ENCODE measurements around the gene PCLAF. TPM values are rescaled to one million over a fixed set of nuclear protein-coding genes. Genes with fewer than 3 reads are reported as not detected.

PCLAF gene
- total and polyA plus RNA-seq, 2 donors (not counting 1 experiment from before 2014, with no cell fraction given), result 0.42 to 0.92 TPM

DNA sequence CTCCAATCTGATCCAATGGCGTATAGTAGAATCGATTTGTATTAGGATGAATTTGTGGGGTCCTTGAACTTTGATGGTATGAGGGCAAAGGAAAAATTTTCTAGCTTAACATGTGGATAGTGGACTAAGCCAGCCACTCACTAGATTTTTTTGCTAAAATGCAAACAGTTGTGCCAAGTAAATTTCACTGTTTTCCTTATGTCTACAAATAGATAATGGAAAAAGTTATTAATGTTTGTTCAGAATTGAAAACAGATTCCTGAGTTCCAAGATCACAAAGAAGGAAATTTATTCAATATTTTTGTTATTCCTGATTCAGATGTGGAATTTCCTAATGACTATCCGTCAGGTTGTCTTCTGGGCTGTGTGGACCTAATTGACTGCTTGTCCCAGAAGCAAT lies 44.0 kb upstream of the PCLAF start:
- Histone ChIP-seq H4K20me1 (ENCODE audit: control insufficient read depth, insufficient read depth, low read length, poor library complexity, severe bottlenecking) (no peaks in the 10 kb centered on the region), H3K36me3 (replicated peaks in 1 of 2; ENCODE audit: control extremely low read depth in 1 of 2, control insufficient read depth in 1 of 2, extremely low read depth in 1 of 2, insufficient read depth in 2 of 2, low read length in 1 of 2) (peaks cover 15 to 56% of the 10 kb centered on the region in 2 experiments), H3K4me2 (replicated peaks; ENCODE audit: low read depth, low read length, poor library complexity, severe bottlenecking) (no peak overlapping the region), H2AFZ (ENCODE audit: insufficient read depth, low read depth, low read length, poor library complexity, severe bottlenecking) (no peak overlapping the region), H3K27ac (ENCODE audit: low read length in 2 of 2) (no peak overlapping the region), H3K4me3 (ENCODE audit: control extremely low read depth in 1 of 5, extremely low read depth in 1 of 5, insufficient read depth in 1 of 5, low read depth in 2 of 5, low read length in 4 of 5) (no peak overlapping the region), H3K4me1 (ENCODE audit: control insufficient read depth in 2 of 2, insufficient read depth in 2 of 2, low read length in 2 of 2) (no peaks in the 10 kb centered on the region), H3K9me3 (ENCODE audit: control extremely low read depth in 1 of 3, control insufficient read depth in 2 of 3, insufficient read depth in 1 of 3, low read length in 2 of 3) (no peaks in the 10 kb centered on the region), H3K79me2 (ENCODE audit: control insufficient read depth, insufficient read depth, low read length) (no peaks in the 10 kb centered on the region), H3K27me3 (replicated peaks in 1 of 4; ENCODE audit: control extremely low read depth in 1 of 4, control insufficient read depth in 3 of 4, insufficient read depth in 4 of 4, low read length in 3 of 4) (no peaks in the 10 kb centered on the region), H3K9ac (ENCODE audit: low read length) (no peak overlapping the region)
- no peak for ATAC-seq (ENCODE audit: low read depth)
- no CpG with 5 or more reads among the region's 3 CpGs for WGBS (ENCODE audit: insufficient coverage)
- DNase-seq, result no peak
- Mint-ChIP-seq H3K9me3 (ENCODE audit: insufficient read depth) (no peaks in the 10 kb centered on the region), H3K4me1 (peaks cover 9% of the 10 kb centered on the region), H3K27me3 (no peaks in the 10 kb centered on the region), H3K27ac (peak overlapping the region; percentile 41), H3K4me3 (no peak overlapping the region)
- TF ChIP-seq, protein P1, sequence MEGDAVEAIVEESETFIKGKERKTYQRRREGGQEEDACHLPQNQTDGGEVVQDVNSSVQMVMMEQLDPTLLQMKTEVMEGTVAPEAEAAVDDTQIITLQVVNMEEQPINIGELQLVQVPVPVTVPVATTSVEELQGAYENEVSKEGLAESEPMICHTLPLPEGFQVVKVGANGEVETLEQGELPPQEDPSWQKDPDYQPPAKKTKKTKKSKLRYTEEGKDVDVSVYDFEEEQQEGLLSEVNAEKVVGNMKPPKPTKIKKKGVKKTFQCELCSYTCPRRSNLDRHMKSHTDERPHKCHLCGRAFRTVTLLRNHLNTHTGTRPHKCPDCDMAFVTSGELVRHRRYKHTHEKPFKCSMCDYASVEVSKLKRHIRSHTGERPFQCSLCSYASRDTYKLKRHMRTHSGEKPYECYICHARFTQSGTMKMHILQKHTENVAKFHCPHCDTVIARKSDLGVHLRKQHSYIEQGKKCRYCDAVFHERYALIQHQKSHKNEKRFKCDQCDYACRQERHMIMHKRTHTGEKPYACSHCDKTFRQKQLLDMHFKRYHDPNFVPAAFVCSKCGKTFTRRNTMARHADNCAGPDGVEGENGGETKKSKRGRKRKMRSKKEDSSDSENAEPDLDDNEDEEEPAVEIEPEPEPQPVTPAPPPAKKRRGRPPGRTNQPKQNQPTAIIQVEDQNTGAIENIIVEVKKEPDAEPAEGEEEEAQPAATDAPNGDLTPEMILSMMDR (IDR thresholded peaks at IDR 0.05), result no peak
- TF ChIP-seq EZH2 (IDR thresholded peaks at IDR 0.05; ENCODE audit: borderline replicate concordance, insufficient read depth, low read depth, low read length, poor library complexity, severe bottlenecking), result no peak
- CTCF ChIA-PET, result interaction anchor here (1.5 to 4.8 kb wide), 3 partner anchors 226 to 302 kb away, joined by 6 to 30 read pairs (median 6); no protein-coding TSS in a partner anchor
- POLR2A ChIA-PET, result no interaction called here
- intact Hi-C loops (cut with micrococcal nuclease), result loop anchor here (5.0 kb wide), 1 partner anchor 227 kb away; no protein-coding TSS in a partner anchor

DNA sequence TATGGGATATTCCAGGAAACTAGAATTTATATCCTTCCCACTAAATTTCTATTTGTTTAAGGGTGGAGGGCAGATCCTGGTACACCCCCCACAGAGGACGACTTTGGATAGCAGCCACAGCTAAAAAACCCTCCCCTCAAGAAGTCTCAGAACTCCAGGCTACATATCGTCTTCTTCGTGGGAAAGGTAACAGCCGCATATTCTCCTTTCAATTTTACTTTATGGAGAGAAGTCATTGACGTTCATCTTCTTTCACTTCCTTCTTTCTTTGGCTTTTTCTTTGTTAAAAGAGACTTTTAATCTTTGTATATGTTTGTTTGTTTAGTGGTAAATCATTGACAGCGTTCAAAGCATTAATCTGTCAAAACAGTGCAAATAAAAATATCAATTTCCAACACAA lies 42.7 kb upstream of the PCLAF start:
- TF ChIP-seq, protein P1 (IDR thresholded peaks at IDR 0.05), result no peak
- no peak for TF ChIP-seq EZH2 (IDR thresholded peaks at IDR 0.05; ENCODE audit: borderline replicate concordance, insufficient read depth, low read depth, low read length, poor library complexity, severe bottlenecking)
- H3K27ac ChIP-seq (ENCODE audit: low read length in 2 of 2), result no peak overlapping the region
- no CpG with 5 or more reads among the region's 6 CpGs for WGBS (ENCODE audit: insufficient coverage)
- no peak overlapping the region for H3K4me3 ChIP-seq (ENCODE audit: control extremely low read depth in 1 of 5, extremely low read depth in 1 of 5, insufficient read depth in 1 of 5, low read depth in 2 of 5, low read length in 4 of 5)
- ChIA-PET POLR2A (no interaction called here), CTCF (interaction anchor here (2.3 kb wide), 1 partner anchor 230 kb away, joined by 6 read pairs; no protein-coding TSS in a partner anchor)
- H3K9me3 Mint-ChIP-seq (ENCODE audit: insufficient read depth), result no peaks in the 10 kb centered on the region
- ATAC-seq (ENCODE audit: low read depth), result no peak
- no peaks in the 10 kb centered on the region for H3K9me3 ChIP-seq (ENCODE audit: control extremely low read depth in 1 of 3, control insufficient read depth in 2 of 3, insufficient read depth in 1 of 3, low read length in 2 of 3)
- peaks cover 15 to 57% of the 10 kb centered on the region in 2 experiments for H3K36me3 ChIP-seq (replicated peaks in 1 of 2; ENCODE audit: control extremely low read depth in 1 of 2, control insufficient read depth in 1 of 2, extremely low read depth in 1 of 2, insufficient read depth in 2 of 2, low read length in 1 of 2)
- H2AFZ ChIP-seq (ENCODE audit: insufficient read depth, low read depth, low read length, poor library complexity, severe bottlenecking), result no peak overlapping the region
- H3K9ac ChIP-seq (ENCODE audit: low read length), result peak overlapping the region; percentile 21
- peak overlapping the region; percentile 37 for H3K4me3 Mint-ChIP-seq
- no peaks in the 10 kb centered on the region for H3K27me3 ChIP-seq (replicated peaks in 1 of 4; ENCODE audit: control extremely low read depth in 1 of 4, control insufficient read depth in 3 of 4, insufficient read depth in 4 of 4, low read length in 3 of 4)
- H3K27ac Mint-ChIP-seq, result peak overlapping the region; percentile 20
- no peaks in the 10 kb centered on the region for H3K4me1 ChIP-seq (ENCODE audit: control insufficient read depth in 2 of 2, insufficient read depth in 2 of 2, low read length in 2 of 2)
- intact Hi-C loops (cut with micrococcal nuclease), result no loop called here
- no peaks in the 10 kb centered on the region for H4K20me1 ChIP-seq (ENCODE audit: control insufficient read depth, insufficient read depth, low read length, poor library complexity, severe bottlenecking)
- peak; percentile 14 for DNase-seq
- H3K79me2 ChIP-seq (ENCODE audit: control insufficient read depth, insufficient read depth, low read length), result no peaks in the 10 kb centered on the region
- H3K27me3 Mint-ChIP-seq, result no peaks in the 10 kb centered on the region
- peaks cover 9% of the 10 kb centered on the region for H3K4me1 Mint-ChIP-seq
- peak overlapping the region; percentile 21 for H3K4me2 ChIP-seq (replicated peaks; ENCODE audit: low read depth, low read length, poor library complexity, severe bottlenecking)

All from B cell (primary cell).